Naive thymus-derived CD4-positive, alpha-beta T cell (primary cell): ENCODE data around the gene MANF. TPM values are rescaled to one million over a fixed set of nuclear protein-coding genes. Genes with fewer than 3 reads are reported as not detected.
A peak's percentile ranks its signal among the peaks of the same experiment; 100 is the strongest.

ENCODE experiments used
- ATAC-seq: fragments of 150-1000 bp; cut with Tn5 transposase; 2 replicates; pipeline ENCODE4 v1.10.0; 2021; ENCODE audit warnings: mild to moderate bottlenecking, moderate library complexity
- CTCF ChIA-PET: fragments of 350-600 bp; sonication (Branson Sonifier 250); formaldehyde crosslinking; loops from one replicate; lab custom pipeline; 2021; ENCODE audit warnings: antibody characterized with exemption; lab: Charles Lee
- POLR2A ChIA-PET: fragments of 350-600 bp; sonication (Branson Sonifier 250); formaldehyde crosslinking; loops from one replicate; lab custom pipeline; 2021; ENCODE audit warnings: antibody characterized with exemption, inconsistent platforms; lab: Charles Lee
- DNase-seq, 9 donors: peaks; one replicate each; pipeline versions ENCODE4 v3.0.0 to v3.0.0-alpha.2; 2020 to 2022; ENCODE audit warnings: mixed read lengths in 1 of 9
- H3K27ac ChIP-seq: one replicate; pipeline ENCODE4 v1.7.0; 2013; ENCODE audit warnings: mild to moderate bottlenecking, low read depth, low read length, moderate library complexity
- H3K27me3 ChIP-seq, 2 donors: one replicate each; pipeline ENCODE4 v1.7.0; 2013; ENCODE audit warnings: low read length in 2 of 2, mild to moderate bottlenecking in 2 of 2, moderate library complexity in 2 of 2; ENCODE audit not compliant: control insufficient read depth in 2 of 2, insufficient read depth in 2 of 2
- H3K36me3 ChIP-seq, 3 experiments: 1 replicate in 2 of 3; 2 replicates in 1 of 3; pipeline ENCODE4 v1.7.0; 2013; ENCODE audit warnings: low read length in 3 of 3, mild to moderate bottlenecking in 3 of 3, moderate library complexity in 1 of 3; ENCODE audit not compliant: insufficient read depth in 3 of 3, control insufficient read depth in 2 of 3
- H3K4me1 ChIP-seq, 2 donors: one replicate each; pipeline ENCODE4 v1.7.0; 2013; ENCODE audit warnings: low read length in 2 of 2, mild to moderate bottlenecking in 2 of 2, moderate library complexity in 1 of 2; ENCODE audit not compliant: control insufficient read depth in 2 of 2, insufficient read depth in 2 of 2
- H3K4me3 ChIP-seq: 2 replicates; pipeline ENCODE4 v1.7.0; 2013; ENCODE audit warnings: mild to moderate bottlenecking, low read length
- H3K9me3 ChIP-seq, 3 experiments: 1 replicate in 2 of 3; 2 replicates in 1 of 3; pipeline ENCODE4 v1.7.0; 2013; ENCODE audit warnings: low read length in 3 of 3; ENCODE audit not compliant: control insufficient read depth in 2 of 3
- H3K27ac Mint-ChIP-seq, 9 donors: one replicate each; pipeline ENCODE4 v1.8.0; 2020 to 2022; ENCODE audit warnings: mixed read lengths in 9 of 9, mild to moderate bottlenecking in 8 of 9, moderate library complexity in 5 of 9, inconsistent platforms in 2 of 9
- H3K27me3 Mint-ChIP-seq, 5 donors: one replicate each; pipeline ENCODE4 v1.8.0; 2021 to 2022; ENCODE audit warnings: mixed read lengths in 5 of 5, mild to moderate bottlenecking in 1 of 5
- H3K36me3 Mint-ChIP-seq, 5 donors: one replicate each; pipeline ENCODE4 v1.8.0; 2020 to 2022; ENCODE audit warnings: mixed read lengths in 5 of 5, mild to moderate bottlenecking in 3 of 5, inconsistent platforms in 1 of 5
- H3K4me1 Mint-ChIP-seq, 7 donors: one replicate each; pipeline ENCODE4 v1.8.0; 2020 to 2022; ENCODE audit warnings: mixed read lengths in 7 of 7, mild to moderate bottlenecking in 3 of 7, inconsistent platforms in 1 of 7
- H3K4me3 Mint-ChIP-seq, 10 donors: one replicate each; pipeline ENCODE4 v1.8.0; 2020 to 2022; ENCODE audit warnings: mild to moderate bottlenecking in 10 of 10, mixed read lengths in 10 of 10, moderate library complexity in 6 of 10, inconsistent platforms in 2 of 10
- H3K9me3 Mint-ChIP-seq, 11 donors: one replicate each; pipeline ENCODE4 v1.8.0; 2020 to 2022; ENCODE audit warnings: mixed read lengths in 11 of 11, mild to moderate bottlenecking in 4 of 11, inconsistent platforms in 1 of 11, moderate library complexity in 1 of 11
- intact Hi-C, 2 donors: fragments of 100-400 bp; cut with micrococcal nuclease; formaldehyde crosslinking; loops; one replicate each; pipeline ENCODE4 v1.15.1; 2023
- polyA plus RNA-seq, 2 donors: library from polyadenylated mRNA; unstranded; fragments of 300-500 nt; fragmentation: Illumina TruSeq; gene quantifications; one replicate each; pipeline ENCODE4 v1.2.3, GENCODE V29; 2021
- total RNA-seq, 6 experiments: library from RNA in 5 of 6; stranded (reverse) in 5 of 6; gene quantifications; 1 replicate in 5 of 6; 2 replicates in 1 of 6; pipeline ENCODE4 v1.2.3 and lab custom pipeline; 2021 to 2026

MANF gene
- total and polyA plus RNA-seq, 7 experiments from 2014 or later = 28.2 to 182 (median 48.4) TPM

DNA sequence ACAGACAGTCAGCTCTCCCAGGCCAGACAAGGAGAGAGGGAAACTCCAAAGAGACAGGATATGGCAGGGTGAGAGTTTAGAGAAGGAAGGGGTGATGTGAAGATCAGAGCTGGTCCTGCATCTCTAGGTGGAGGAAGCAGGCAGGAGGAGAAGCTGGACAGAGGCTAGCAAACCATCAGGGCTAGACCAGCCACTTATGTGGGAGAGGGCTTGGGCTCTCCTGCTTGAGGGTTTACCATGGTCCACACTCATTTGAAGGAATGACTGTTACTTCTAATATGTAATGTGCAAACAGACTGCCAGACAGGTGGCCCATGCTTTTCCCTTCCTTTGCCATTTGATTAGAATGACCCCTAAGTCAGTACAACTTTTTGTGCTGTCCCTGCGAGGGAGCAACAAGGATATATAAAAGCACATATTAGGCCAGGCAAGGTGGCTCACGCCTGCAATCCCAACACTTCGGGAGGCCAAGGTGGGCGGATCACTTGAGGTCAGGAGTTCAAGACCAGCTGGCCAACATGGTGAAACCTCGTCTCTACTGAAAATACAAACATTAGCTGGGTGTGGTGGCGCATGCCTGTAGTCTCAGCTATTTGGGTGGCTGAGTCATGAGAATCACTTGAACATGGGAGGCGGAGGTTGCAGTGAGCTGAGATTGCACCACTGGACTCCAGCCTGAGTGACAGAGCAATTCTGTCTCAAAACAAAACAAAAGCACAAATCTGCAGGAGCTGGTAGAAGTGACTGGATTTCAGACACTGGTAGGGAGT lies 41.0 kb upstream of the MANF start:
- Histone ChIP-seq H3K4me1 (no peaks in the 10 kb centered on the region), H3K4me3 (no peak overlapping the region), H3K36me3 (no peaks in the 10 kb centered on the region), H3K27me3 (no peaks in the 10 kb centered on the region), H3K27ac (no peak overlapping the region), H3K9me3 (no peaks in the 10 kb centered on the region)
- Mint-ChIP-seq H3K4me3 (no peak overlapping the region), H3K27me3 (no peaks in the 10 kb centered on the region), H3K9me3 (peaks cover 0 to 4% (median 0%) of the 10 kb centered on the region in 11 donors), H3K4me1 (no peaks in the 10 kb centered on the region), H3K36me3 (peaks cover 0 to 4% (median 0%) of the 10 kb centered on the region in 5 donors), H3K27ac (no peak overlapping the region)
- ATAC-seq (no peak), DNase-seq (no peak)
- CTCF ChIA-PET = no interaction called here
- POLR2A ChIA-PET = no interaction called here
- intact Hi-C loops = no loop called here

- intact Hi-C loops = no loop called here
- H3K4me1 ChIP-seq = no peaks in the 10 kb centered on the region
- no peak overlapping the region for H3K27ac Mint-ChIP-seq
- H3K4me1 Mint-ChIP-seq = peaks cover 0 to 6% (median 5%) of the 10 kb centered on the region in 7 donors
- ATAC-seq = no peak
- no peak overlapping the region for H3K4me3 ChIP-seq
- H3K36me3 ChIP-seq = no peaks in the 10 kb centered on the region
- no peaks in the 10 kb centered on the region for H3K27me3 Mint-ChIP-seq
- peaks cover 0 to 14% (median 0%) of the 10 kb centered on the region in 5 donors for H3K36me3 Mint-ChIP-seq
- no peaks in the 10 kb centered on the region for H3K27me3 ChIP-seq
- CTCF ChIA-PET = no interaction called here
- POLR2A ChIA-PET = no interaction called here
- peaks cover 0 to 4% (median 0%) of the 10 kb centered on the region in 11 donors for H3K9me3 Mint-ChIP-seq
- no peak for DNase-seq
- H3K9me3 ChIP-seq = no peaks in the 10 kb centered on the region
- no peak overlapping the region for H3K4me3 Mint-ChIP-seq
- H3K27ac ChIP-seq = no peak overlapping the region
Measured at GRCh38 chr3:51350751-51351150, 34.3 kb upstream of the MANF start.

DNA sequence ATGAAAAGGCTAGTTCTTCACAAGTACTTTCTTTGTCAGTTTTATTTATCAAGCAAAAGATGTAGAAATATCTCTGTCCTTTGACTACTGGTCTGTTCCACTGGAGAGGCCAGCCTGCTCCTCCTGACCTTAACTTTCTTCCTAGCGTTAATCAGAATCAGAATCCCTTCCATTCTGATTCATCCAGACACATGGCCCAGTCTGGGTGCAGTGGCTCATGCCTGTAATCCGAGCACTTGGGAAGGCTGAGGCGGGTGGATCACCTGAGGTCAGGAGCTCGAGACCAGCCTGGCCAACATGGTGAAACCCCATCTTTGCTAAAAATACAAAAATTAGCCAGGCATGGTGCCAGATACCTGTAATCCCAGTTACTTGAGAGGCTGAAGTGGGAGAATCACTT lies 32.0 kb upstream of the MANF start:
- H3K9me3 Mint-ChIP-seq = no peaks in the 10 kb centered on the region
- no peak overlapping the region for H3K4me3 Mint-ChIP-seq
- ATAC-seq (no peak), DNase-seq (no peak)
- peaks cover 0 to 14% (median 0%) of the 10 kb centered on the region in 5 donors for H3K36me3 Mint-ChIP-seq
- no peak overlapping the region for H3K27ac ChIP-seq
- no peaks in the 10 kb centered on the region for H3K4me1 ChIP-seq
- H3K4me1 Mint-ChIP-seq = peaks cover 0 to 6% (median 5%) of the 10 kb centered on the region in 7 donors
- no peaks in the 10 kb centered on the region for H3K27me3 Mint-ChIP-seq
- no peaks in the 10 kb centered on the region for H3K27me3 ChIP-seq
- H3K36me3 ChIP-seq = no peaks in the 10 kb centered on the region
- H3K9me3 ChIP-seq = no peaks in the 10 kb centered on the region
- peak overlapping the region in 1 of 9 donors; percentile 51 for H3K27ac Mint-ChIP-seq
- ChIA-PET POLR2A (no interaction called here), CTCF (no interaction called here)
- intact Hi-C loops = no loop called here
- H3K4me3 ChIP-seq = no peak overlapping the region

- H3K4me3 ChIP-seq = no peak overlapping the region
- DNase-seq (no peak), ATAC-seq (no peak)
- Mint-ChIP-seq H3K36me3 (peaks cover 0 to 11% (median 0%) of the 10 kb centered on the region in 5 donors), H3K4me3 (no peak overlapping the region), H3K27me3 (no peaks in the 10 kb centered on the region), H3K27ac (peak overlapping the region in 1 of 9 donors; percentile 51), H3K4me1 (peaks cover 0 to 6% (median 5%) of the 10 kb centered on the region in 7 donors), H3K9me3 (no peaks in the 10 kb centered on the region)
- intact Hi-C loops = no loop called here
- no peak overlapping the region for H3K27ac ChIP-seq
- H3K4me1 ChIP-seq = no peaks in the 10 kb centered on the region
- H3K36me3 ChIP-seq = no peaks in the 10 kb centered on the region
- ChIA-PET CTCF (no interaction called here), POLR2A (no interaction called here)
- H3K27me3 ChIP-seq = no peaks in the 10 kb centered on the region
- no peaks in the 10 kb centered on the region for H3K9me3 ChIP-seq
Measured at GRCh38 chr3:51353691-51354090, 31.4 kb upstream of the MANF start.

GRCh38 chr3:51354172-51354571 lies 30.9 kb upstream of the MANF start:
- no peaks in the 10 kb centered on the region for H3K27me3 Mint-ChIP-seq
- no peak overlapping the region for H3K27ac Mint-ChIP-seq
- H3K4me3 ChIP-seq = no peak overlapping the region
- no peak for ATAC-seq
- no peaks in the 10 kb centered on the region for H3K27me3 ChIP-seq
- H3K4me1 Mint-ChIP-seq = peaks cover 0 to 6% (median 5%) of the 10 kb centered on the region in 7 donors
- no peaks in the 10 kb centered on the region for H3K9me3 ChIP-seq
- intact Hi-C loops = no loop called here
- H3K36me3 Mint-ChIP-seq = peaks cover 0 to 10% (median 0%) of the 10 kb centered on the region in 5 donors
- no peaks in the 10 kb centered on the region for H3K4me1 ChIP-seq
- DNase-seq = no peak
- no peaks in the 10 kb centered on the region for H3K9me3 Mint-ChIP-seq
- H3K36me3 ChIP-seq = no peaks in the 10 kb centered on the region
- ChIA-PET CTCF (no interaction called here), POLR2A (no interaction called here)
- H3K4me3 Mint-ChIP-seq = no peak overlapping the region
- no peak overlapping the region for H3K27ac ChIP-seq

- H3K27me3 Mint-ChIP-seq = no peaks in the 10 kb centered on the region
- H3K4me3 Mint-ChIP-seq = no peak overlapping the region
- Histone ChIP-seq H3K36me3 (no peaks in the 10 kb centered on the region), H3K27ac (no peak overlapping the region), H3K4me1 (no peaks in the 10 kb centered on the region), H3K4me3 (no peak overlapping the region), H3K9me3 (no peaks in the 10 kb centered on the region), H3K27me3 (no peaks in the 10 kb centered on the region)
- ChIA-PET POLR2A (no interaction called here), CTCF (interaction anchor here (0.5 kb wide), 1 partner anchor 85 kb away, joined by 3 read pairs; no protein-coding TSS in a partner anchor)
- H3K27ac Mint-ChIP-seq = peak overlapping the region in 1 of 9 donors; percentile 22
- no peaks in the 10 kb centered on the region for H3K9me3 Mint-ChIP-seq
- intact Hi-C loops = no loop called here
- H3K36me3 Mint-ChIP-seq = peaks cover 0 to 7% (median 0%) of the 10 kb centered on the region in 5 donors
- DNase-seq (no peak), ATAC-seq (no peak)
- H3K4me1 Mint-ChIP-seq = peaks cover 0 to 6% (median 5%) of the 10 kb centered on the region in 7 donors
Measured at GRCh38 chr3:51354731-51355615, 30.1 kb upstream of the MANF start.
